ENCODE measurements around the gene SPINK4. TPM values are rescaled to one million over a fixed set of nuclear protein-coding genes. Genes with fewer than 3 reads are reported as not detected.

SPINK4 gene
- polyA plus RNA-seq, 10 donors: not detected

DNA sequence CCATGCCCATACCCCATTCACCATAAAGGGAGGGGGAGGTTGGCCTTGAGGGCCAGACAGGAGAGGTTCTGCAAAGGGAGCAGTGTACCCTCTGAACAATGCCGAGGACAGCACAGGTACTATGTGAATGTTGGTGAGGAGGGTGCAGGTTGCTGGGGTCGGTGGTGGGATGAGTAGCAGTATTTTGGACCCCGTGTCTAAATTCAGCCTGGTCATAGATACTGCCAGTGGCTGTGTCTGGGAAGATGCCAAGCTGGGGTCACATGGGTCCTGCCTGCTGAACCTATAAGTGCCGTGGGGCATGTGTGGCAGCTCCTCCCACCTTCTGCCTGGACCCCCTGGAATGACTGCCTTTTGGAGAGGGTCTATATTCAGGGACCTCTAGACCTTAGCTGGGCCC lies 11.4 kb upstream of the SPINK4 start:
- DNase-seq: no peak

DNA sequence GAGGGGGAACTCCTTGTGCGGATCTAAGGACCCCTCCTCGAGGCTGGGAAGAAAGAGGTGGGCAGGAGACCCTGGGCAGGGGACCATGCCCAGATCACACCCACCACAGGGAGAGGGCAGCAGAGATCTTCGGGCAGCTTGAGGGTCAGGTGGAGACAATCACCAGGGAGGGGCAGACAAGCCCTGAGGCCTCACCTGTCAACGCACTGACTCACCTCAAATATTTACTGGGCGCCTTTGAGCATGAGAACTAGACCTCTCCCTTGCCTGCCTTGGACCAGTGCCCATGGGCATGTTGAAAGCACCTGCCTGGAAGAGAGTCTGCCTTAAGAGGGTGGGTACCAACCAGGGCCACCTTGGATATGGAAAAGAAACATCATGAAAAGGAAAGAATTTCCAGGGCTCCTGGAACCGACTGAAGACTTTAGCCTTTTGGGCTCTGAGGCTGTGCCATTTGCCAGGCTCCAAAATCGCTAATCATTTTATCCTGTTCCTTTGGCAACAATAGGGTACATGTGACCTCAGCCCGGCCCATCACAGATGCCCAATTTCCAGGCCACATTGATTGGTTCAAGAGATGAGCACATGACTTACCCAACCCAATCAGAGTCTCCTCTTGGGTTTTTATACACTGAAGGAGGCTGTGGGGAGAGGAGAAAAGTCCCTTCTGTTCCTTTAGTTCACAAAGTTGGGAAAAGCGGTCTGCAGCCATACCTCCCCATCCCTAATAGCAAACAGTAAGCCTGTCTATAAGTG lies 10.4 kb upstream of the SPINK4 start:
- no peak for DNase-seq

DNA sequence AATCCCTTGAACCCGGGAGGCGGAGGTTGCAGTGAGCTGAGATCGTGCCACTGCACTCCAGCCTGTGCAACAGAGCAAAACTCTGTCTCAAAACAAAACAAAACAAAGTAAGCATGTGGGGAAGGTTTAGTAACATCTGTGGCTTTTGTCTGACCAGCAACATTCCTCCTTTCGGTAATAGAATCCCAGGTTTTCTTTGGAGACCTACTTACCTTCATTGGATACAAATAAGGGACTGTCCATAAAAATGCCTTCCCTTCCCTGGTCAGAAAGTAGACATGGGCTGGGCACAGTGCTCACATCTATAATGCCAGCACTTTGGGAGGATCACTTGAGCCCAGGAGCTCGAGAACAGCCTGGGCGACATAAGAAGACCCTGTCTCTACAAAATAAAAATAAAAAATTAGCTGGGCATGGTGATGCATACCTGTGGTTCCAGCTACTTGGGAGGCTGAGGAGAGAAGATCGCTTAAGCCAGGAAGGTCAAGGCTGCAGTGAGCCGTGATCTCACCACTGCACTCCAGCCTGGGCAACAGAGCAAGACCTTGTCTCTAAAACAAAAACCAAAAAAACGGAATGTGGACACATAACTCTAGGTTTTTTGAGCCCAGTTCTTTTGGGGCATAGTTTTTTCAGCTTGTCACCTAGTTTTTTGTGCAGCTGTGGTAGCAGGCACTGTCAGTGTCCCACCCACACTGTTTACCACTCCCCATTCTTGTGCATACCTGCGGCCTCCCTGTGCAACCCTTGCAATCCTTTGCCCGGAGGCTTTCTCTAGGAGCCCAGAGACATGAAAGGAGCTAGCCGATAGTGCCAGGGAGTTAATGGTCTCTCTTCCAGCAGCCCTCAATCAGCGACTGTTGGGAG lies 9.0 kb upstream of the SPINK4 start:
- no peak for DNase-seq

DNA sequence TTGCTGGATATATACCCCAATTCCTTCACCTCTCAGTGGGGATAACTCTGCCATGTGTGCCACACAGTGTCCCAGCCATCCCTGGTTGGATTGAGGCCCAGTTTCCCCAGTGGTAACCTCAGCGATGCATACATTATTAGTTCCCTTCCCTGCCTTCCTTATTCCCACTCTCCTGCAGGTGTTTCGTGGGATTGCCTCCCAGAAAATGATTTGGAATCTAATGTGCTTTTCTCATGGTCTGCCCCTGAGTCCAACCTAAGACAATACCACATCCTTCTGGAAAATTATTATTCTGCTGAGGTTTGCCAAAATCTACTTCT lies 8.4 kb upstream of the SPINK4 start:
- DNase-seq: no peak

DNA sequence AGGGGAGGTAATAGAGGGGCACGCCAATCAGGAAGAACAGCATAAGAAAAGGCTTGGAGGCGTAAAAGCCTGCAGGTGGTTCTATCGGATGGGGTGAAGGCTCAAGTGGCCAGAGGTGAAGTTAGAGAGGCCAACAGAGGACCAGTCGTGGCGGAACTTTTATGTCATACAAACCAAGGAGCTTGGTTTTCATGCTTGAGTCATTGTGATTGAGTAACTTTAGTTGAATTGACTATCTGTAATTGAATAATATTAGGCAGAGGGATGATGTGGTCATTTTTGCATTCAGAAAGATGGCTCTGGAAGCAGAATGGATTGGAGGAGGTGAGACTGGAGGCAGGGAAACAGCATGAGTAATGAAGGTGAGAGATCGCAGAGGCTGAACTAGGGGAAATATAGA lies 7.2 kb upstream of the SPINK4 start:
- DNase-seq: no peak

DNA sequence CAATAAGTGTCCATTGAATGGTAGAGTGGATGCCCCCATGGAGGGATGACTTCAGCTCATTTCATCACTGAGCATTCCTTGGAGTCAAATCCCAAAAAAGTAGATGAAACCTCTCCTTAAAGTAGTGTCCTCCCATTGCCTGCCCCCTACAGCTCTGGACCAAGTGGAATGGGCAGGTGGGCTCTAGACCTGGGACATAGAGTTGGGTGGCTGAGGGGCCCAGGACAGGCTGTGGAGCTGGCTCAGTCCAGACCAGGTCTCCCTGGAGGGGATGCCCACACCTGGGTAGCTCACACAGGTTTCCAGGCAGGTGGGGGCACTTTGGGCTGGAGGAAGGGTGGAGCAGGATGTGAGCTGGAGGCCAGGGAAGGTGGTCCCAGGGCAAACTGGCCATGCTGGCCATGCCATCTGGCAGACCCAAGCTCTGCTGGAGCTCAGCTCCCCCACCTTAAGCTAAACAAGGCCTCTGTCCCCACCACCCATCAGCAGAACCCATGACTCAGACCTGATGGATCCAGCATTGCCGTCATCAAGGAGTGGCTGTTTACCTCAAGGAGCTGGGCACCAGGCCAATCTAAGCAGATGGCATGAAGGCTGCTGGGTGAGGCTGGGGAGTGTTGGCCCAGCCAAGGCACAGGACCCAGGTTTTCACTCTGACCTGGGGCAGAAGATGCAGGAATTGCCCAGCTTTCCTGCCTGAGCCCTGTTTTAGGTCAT lies 6.2 kb upstream of the SPINK4 start:
- DNase-seq: peak in 1 of 3 donors; percentile 52

DNA sequence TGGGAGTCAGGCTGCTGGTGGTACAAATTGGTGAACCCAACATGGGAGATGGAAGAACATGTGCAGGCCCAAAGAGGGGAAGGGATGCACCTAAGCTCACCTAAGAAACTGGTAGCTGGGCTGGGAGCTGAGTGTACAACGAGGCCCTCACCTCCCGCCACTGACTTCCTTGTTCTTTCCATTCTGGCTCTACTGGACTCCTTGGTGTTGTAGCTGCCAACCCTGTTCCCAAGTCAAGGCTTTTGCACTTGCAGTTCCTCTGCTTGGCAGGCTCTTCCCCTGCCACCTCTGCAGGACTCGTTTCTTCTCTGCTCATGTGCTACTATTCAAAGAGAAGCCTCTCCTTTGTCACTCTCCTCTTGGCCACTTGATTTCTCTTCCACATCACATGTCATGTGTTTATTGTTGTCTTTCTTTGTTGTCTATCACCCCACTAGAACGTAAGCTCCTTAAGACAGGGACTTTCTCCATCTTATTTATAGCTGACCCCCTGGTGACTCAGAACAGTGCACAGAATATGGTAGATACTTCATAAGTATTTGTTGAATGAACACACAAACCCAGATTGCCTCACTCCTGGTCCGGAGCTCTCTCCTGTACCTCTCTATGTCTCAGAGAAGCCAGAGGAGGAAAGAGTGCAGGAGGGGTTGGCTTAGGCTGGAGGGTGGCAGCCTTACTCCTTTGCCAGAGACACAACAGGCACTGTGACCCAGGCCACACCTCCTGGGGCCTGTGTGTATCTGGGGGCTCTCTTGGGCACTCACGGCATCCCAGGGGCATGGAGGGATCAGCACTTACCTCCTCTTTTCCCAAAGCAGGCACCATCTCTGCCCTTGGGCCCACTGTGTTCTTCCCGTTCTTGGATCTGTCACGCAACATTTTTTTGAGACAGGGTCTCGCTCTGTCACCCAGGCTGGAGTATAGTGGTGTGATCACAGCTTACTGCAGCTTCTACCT lies 5.2 kb upstream of the SPINK4 start:
- no peak for DNase-seq

DNA sequence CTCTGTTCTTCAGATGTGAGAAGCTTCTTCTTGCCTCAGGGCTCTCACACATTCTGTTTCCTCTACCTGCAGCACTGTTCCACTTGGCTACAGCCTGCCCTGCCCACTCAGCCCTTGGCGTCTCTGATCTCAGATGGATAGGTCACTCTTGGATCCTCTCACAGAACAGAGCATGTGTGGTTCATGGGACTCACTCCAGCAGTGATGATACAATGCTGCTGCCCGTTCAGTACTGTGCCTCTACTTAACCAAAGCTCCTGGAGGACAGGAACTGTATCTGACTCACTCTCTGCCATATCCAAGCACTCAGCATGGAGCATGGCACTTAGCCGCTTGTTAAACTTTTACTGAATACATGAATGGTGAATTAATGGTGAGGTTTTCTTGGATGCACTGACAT lies 3.4 kb upstream of the SPINK4 start:
- no peak for DNase-seq

DNA sequence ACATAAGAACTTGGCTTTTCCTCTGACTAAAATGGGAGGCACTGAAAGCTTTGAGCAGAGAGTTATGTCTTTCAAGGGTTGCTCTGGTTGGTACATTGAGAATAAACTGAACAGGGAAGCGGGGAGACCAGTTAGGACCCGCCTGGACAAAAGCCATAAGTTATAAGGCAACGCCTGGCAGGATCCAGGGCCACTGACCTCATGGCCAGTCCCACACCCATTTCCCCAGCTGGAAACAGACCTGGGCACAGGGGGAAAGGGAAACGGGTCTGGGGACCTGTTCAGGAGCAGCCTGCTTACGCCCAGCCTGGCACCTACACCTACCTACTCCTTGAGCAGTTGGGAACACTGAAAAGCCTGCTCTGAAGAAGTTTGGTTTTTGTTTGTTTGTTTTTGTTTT lies 1.3 kb downstream of the SPINK4 start:
- DNase-seq: no peak

DNA sequence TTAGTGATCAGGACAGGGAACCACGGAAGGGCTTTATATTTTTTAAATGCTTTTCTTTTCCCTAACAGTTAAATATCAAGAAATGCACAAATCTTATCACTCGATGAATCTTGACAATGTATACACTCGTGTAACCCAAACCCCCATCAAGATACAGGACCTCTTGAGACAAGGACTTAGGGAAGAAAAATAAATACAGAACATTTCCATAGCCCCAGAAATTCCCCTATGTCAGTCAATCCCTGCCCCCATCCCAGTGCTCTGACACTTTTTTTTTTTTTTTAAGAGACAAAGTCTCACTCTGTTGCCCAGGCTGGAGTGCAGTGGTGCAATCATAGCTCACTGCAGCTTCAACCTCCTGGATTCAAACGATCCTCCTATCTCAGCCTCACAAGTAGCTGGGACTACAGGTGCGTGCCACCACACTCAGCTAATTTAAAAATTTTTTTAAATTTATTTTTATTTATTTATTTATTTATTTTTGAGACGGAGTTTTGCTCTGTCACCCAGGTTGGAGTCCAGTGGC lies 2.7 kb downstream of the SPINK4 start:
- DNase-seq: no peak

DNA sequence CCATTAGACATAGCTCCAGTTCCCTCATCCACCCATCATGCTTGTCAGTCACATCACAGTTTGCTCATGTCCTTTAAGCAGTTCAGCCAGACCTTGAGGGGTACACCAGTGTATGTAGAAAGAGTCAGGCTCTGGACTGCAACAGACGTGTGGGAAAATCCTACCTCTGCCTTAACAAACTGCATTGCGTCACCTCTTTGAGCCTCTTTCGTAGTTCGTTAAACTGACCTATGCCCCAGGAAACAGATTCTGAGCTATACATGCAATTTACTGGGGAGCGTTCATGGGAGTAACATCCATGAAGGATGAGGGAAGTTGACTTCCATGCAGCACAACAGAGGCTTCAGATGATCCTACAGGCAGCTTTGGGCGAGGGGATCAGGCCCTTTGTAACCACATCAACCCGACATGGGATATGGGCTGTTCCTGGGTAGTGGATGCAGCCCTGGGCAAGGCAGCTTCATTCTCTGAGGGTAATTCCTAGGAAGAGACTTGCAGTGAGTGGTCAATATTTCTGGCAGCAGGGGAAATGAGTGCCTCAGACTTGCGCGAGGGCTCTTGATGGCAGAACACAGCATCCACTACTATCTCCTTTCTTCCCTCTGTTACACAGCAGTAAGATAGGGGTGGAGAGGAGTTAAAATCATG lies 4.3 kb downstream of the SPINK4 start:
- DNase-seq: no peak

DNA sequence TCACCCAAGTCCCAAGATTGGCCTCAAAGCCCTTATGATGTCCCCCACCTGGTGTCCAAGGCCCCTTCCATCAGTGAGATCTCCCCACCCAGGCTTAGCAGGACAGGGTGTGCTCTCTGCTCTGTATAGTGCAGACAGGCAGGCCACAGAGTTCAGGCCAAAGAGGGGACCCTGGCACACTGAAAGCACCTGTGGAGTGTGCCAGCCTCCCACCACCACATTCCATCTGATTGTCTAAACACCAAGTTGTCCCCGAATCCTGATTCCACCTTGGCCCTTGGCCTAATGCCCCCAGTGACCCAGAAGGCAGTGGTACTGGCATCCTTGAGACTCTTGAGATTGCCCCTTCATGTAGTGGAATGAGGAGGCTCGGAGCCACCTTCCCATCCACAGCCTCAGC lies 5.4 kb downstream of the SPINK4 start:
- no peak for DNase-seq

DNA sequence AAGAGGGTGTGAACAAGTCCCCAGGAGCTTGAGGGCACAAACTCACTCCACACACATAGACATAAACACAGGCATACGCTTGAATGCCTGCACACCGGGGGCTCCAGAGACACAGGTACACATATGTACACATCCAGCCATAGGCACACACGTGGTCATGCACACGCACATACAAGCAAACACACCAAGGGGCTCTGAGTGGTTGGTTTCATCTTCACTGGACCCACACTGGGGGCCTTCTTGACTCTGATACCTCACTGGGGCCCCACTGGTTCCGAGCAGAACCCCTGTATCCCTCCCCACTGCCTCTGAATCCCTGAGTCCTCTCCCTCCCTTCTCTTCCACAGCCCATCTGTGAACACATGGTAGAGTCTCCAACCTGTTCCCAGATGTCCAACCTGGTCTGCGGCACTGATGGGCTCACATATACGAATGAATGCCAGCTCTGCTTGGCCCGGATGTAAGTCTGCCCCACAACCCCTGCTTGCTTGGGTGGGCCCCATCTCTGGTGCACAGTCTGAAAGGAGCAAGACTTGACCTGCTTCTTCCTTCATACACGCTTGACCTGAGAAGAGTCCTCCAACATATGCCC lies 6.4 kb downstream of the SPINK4 start:
- DNase-seq: no peak

DNA sequence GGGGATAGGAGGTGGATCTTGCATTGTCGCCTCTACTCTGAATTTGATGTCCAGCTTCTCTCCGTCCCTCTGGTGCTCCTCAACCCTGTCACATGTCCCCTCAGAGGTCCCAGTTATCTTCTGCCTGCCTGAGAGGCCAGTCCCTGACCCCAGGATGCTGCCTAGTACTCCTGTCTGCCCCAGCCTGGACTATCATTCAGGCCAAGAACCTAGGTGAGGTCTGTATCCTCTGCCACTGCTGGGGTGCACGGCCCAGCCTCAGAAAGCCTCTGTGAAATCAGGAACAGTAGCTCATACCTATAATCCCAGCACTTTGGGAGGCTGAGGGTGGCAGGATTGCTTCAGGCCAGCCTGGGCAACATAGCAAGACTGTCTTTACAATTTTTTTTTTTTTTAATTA lies 8.6 kb downstream of the SPINK4 start:
- DNase-seq: no peak

DNA sequence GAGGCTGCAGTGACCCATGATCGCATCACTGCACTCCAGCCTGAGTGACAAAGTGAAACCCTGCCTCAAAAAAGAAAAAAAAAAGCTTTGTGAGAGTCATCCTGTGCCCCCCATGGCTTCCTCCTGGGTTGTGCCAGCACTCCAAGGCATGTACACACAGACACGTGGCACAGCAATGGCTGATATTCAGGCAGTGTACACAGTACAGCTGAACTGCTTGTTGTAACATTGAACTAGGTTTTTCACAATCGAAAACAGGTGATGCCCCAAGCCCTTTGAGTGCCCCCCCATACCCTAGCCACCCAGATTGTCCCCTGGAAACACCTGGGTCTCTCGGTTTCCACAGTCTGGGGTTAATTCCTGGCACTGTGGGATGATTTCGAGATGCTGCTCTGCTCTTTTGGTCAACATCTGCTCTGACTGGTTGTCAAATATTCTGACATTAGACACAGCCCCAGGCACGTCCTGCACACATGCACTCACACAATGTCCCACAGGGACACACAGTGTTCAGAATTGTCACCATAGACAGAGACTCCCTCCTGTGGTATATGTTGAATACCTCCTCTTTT lies 9.2 kb downstream of the SPINK4 start:
- DNase-seq: no peak

DNA sequence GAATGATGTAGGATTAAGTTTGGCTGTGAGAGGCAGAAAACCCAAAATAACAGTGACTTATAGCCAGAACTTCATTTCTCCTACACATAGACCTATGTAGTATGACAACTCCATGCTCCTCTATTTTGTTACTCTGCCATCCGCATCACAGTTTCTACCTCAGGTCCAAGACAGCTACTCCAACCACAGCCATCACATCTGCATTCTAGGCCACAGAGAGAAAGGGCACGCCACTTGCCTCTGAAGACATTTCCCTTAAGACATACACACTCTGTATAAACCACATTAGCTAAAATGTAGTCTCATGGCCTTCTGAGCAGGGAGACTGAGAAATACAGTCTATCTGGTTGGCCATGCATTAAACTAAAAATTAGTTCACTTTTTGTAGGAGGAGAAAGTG lies 10.0 kb downstream of the SPINK4 start:
- no peak for DNase-seq

DNA sequence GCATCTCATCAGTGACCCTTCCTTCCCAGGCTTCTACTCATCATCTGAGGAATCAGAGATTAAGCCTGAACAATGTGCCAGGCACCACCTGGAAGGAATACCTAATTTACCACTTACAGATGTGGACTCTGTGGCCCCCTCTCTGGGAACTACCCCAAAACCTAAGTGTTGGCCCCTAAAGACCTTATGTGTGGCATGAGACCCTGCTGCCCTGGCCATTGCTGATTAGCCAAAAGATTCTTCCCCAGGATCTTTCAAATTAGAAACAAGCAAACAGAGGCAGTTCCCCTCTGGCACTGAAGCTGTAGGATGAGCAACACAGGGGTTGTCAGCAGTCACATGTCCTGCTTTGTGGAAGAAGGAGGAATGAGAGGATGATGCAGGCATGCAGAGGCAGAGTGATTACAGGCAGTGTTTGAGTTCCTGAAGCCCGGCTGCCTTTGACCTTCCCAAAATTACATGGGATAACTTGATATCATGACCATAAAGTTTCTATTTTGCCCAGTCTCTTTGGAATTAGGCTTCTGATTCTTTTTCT lies 10.6 kb downstream of the SPINK4 start:
- no peak for DNase-seq

DNA sequence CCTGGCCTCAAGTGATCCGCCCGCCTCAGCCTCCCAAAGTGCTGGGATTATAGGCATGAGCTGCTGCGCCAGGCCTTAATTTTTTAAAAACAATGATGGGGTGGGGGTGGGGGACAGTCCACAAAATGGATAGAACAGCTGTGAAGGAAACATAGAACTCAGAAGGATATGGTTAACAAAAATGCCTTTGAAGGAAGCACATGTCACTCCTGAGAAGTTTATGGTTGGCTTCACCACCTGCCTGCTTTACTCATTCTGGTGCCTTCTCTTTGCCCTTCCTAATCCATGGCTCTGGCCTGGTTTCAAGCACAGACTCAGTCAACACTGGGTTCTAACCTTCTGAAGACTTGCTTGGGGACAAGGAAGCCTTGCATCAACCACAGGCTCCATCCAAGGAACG lies 14.2 kb downstream of the SPINK4 start:
- DNase-seq: no peak

DNA sequence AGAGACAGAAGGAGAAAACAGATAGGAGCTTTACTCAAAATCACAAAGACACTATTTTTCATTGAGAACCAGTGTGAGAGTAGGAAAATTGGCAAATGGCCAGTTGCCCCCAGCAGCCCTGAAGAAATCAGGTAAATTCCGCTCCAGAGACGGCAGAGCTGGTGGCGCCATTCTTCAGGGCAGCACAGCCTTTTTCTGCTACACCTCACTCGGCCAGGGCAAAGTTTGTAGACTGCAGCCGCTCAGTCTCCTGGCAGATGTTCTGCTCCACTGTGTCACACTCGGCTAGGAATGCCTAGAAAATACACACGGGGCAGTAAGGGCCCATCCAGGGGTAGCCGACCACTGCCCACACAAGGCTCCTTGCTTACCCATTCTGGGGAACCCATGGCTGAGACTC lies 15.0 kb downstream of the SPINK4 start:
- no peak for DNase-seq

DNA sequence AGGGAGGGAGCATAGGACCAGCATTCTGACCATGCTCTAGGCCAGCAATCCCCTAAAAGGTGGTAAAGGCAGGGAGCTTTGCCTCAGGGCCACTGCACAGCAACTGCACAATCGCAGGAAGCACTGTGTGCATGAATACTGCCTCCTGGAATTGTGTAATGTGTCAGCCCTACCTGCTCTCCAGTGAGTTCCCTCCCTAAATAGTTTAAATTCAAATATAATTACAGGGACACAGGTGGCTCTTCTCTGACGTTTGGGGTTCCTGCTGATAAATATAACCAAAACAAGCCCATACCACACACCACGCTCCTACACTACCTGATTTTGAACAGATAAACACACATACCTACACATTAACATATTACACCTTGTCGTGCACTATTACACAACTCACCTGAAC lies 15.5 kb downstream of the SPINK4 start:
- DNase-seq: no peak

Measured in muscle of back (tissue), 11 donors.